Sigmoid colon (tissue), 4 donors: ENCODE data around the gene METTL22.

Experiments used
- CTCF ChIP-seq, 4 experiments: fragments of 450-650 bp in 3 of 4; fragments of 200-600 bp in 1 of 4; IDR thresholded peaks; one replicate each; pipeline ENCODE4 v1.5.1; 2016 to 2019; ENCODE audit warnings: antibody characterized with exemption in 4 of 4, mild to moderate bottlenecking in 3 of 4, moderate library complexity in 2 of 4
- EP300 ChIP-seq, 4 donors: sonication (generic); formaldehyde crosslinking; IDR thresholded peaks; one replicate each; pipeline ENCODE4 v1.6.1; 2017; ENCODE audit warnings: antibody characterized with exemption in 4 of 4
- POLR2A ChIP-seq, 2 donors: fragments of 450-650 bp; IDR thresholded peaks; one replicate each; pipeline ENCODE4 v1.6.1; 2016; ENCODE audit warnings: antibody characterized with exemption in 2 of 2, mild to moderate bottlenecking in 2 of 2, moderate library complexity in 2 of 2
- POLR2AphosphoS5 ChIP-seq, 4 donors: sonication (generic); formaldehyde crosslinking; IDR thresholded peaks; one replicate each; pipeline ENCODE4 v1.6.1; 2017; ENCODE audit warnings: antibody characterized with exemption in 4 of 4

GRCh38 chr16:8583732-8584131 lies 37.8 kb upstream of the METTL22 start:
- TF ChIP-seq EP300 (IDR thresholded peaks at IDR 0.05) (no peak), CTCF (IDR thresholded peaks at IDR 0.05) (no peak), POLR2A (IDR thresholded peaks at IDR 0.05) (no peak), POLR2AphosphoS5 (IDR thresholded peaks at IDR 0.05) (no peak)
